CMK (cell line): ENCODE measurements around the gene STK33.

Source experiments
- DNase-seq: peaks from one replicate; pipeline ENCODE4 v3.0.0-alpha.2; 2010; ENCODE audit warnings: low read depth

Gene STK33

GRCh38 chr11:8593935-8594909, at the start of gene STK33:
STK33 (minus strand) TSS chr11:8594228; CDS start chr11:8474905, 119,323 bp downstream.
- DNase-seq: no peak

GRCh38 chr11:8642196-8642841, 48.3 kb upstream of the STK33 start:
- no peak for DNase-seq

- no peak for DNase-seq
Measured at GRCh38 chr11:8641332-8641731, 47.3 kb upstream of the STK33 start.

- no peak for DNase-seq
Measured at GRCh38 chr11:8640267-8640906, 46.4 kb upstream of the STK33 start.

GRCh38 chr11:8639655-8640054, 45.6 kb upstream of the STK33 start:
- no peak for DNase-seq

GRCh38 chr11:8638300-8638699, 44.3 kb upstream of the STK33 start:
- DNase-seq: no peak

GRCh38 chr11:8636127-8636526, 42.1 kb upstream of the STK33 start:
- DNase-seq: no peak

GRCh38 chr11:8634498-8634897, 40.5 kb upstream of the STK33 start:
- no peak for DNase-seq

GRCh38 chr11:8631395-8632118, 37.5 kb upstream of the STK33 start:
- no peak for DNase-seq

GRCh38 chr11:8624698-8625097, 30.7 kb upstream of the STK33 start:
- no peak for DNase-seq

GRCh38 chr11:8621147-8621546, 27.1 kb upstream of the STK33 start:
- no peak for DNase-seq

GRCh38 chr11:8617063-8617462, 23.0 kb upstream of the STK33 start:
- no peak for DNase-seq

GRCh38 chr11:8615291-8616032, 21.4 kb upstream of the STK33 start:
- no peak for DNase-seq

- no peak for DNase-seq
Measured at GRCh38 chr11:8614497-8614896, 20.5 kb upstream of the STK33 start.

- no peak for DNase-seq
Measured at GRCh38 chr11:8613036-8613435, 19.0 kb upstream of the STK33 start.

GRCh38 chr11:8612522-8612921, 18.5 kb upstream of the STK33 start:
- no peak for DNase-seq

- no peak for DNase-seq
Measured at GRCh38 chr11:8610532-8611116, 16.6 kb upstream of the STK33 start.

- no peak for DNase-seq
Measured at GRCh38 chr11:8608652-8609051, 14.6 kb upstream of the STK33 start.

GRCh38 chr11:8605971-8606563, 12.0 kb upstream of the STK33 start:
- no peak for DNase-seq

- peak; percentile 12 for DNase-seq
Measured at GRCh38 chr11:8604078-8604723, 10.2 kb upstream of the STK33 start.
